ENCODE data around the gene IL1A. TPM values are rescaled to one million over a fixed set of nuclear protein-coding genes. Genes with fewer than 3 reads are reported as not detected.
A peak's percentile ranks its signal among the peaks of the same experiment; 100 is the strongest.

IL1A gene
- total RNA-seq, 1 experiment from 2014 or later: 0.42 TPM

- TF ChIP-seq E2F5 (CRISPR knock-in tag; IDR thresholded peaks at IDR 0.05): no peak
These were observed 15.9 kb downstream of the IL1A start (continued) for GRCh38 chr2:112768432-112768831.

- ATAC-seq (no peak), DNase-seq (ENCODE audit: low spot score) (no peak)
- Mint-ChIP-seq H3K27ac (no peak overlapping the region), H3K36me3 (no peaks in the 10 kb centered on the region), H3K9me3 (no peaks in the 10 kb centered on the region), H3K27me3 (ENCODE audit: low read depth) (no peaks in the 10 kb centered on the region), H3K4me3 (no peak overlapping the region), H3K4me1 (peaks cover 16% of the 10 kb centered on the region)
- ChIA-PET CTCF (no interaction called here), POLR2A (no interaction called here)
- TF ChIP-seq ZNF219 (CRISPR knock-in tag; IDR thresholded peaks at IDR 0.05; ENCODE audit: borderline replicate concordance): no peak
- TF ChIP-seq ZMAT4 (CRISPR knock-in tag; IDR thresholded peaks at IDR 0.05): no peak
- TF ChIP-seq CREM (CRISPR knock-in tag; IDR thresholded peaks at IDR 0.05): no peak
- TF ChIP-seq ZNF423 (CRISPR knock-in tag; IDR thresholded peaks at IDR 0.05): no peak
- TF ChIP-seq ATF2 (CRISPR knock-in tag; IDR thresholded peaks at IDR 0.05; ENCODE audit: borderline replicate concordance, low read depth): no peak
- no peak for TF ChIP-seq GABPB1 (CRISPR knock-in tag; IDR thresholded peaks at IDR 0.05)
- TF ChIP-seq USF2 (CRISPR knock-in tag; IDR thresholded peaks at IDR 0.05): no peak
- TF ChIP-seq ZNF317 (CRISPR knock-in tag; IDR thresholded peaks at IDR 0.05; ENCODE audit: borderline replicate concordance, low read depth): no peak
- TF ChIP-seq JUN (CRISPR knock-in tag; IDR thresholded peaks at IDR 0.05): no peak
- TF ChIP-seq FOXJ3 (CRISPR knock-in tag; IDR thresholded peaks at IDR 0.05; ENCODE audit: borderline replicate concordance): no peak
- TF ChIP-seq TEAD4 (CRISPR knock-in tag; IDR thresholded peaks at IDR 0.05): no peak
- no peak for TF ChIP-seq AFF4 (CRISPR knock-in tag; IDR thresholded peaks at IDR 0.05; ENCODE audit: borderline replicate concordance)
These were observed 16.5 kb downstream of the IL1A start for GRCh38 chr2:112767693-112768330.

GRCh38 chr2:112765251-112765650, 19.0 kb downstream of the IL1A start:
- Mint-ChIP-seq H3K27me3 (ENCODE audit: low read depth) (no peaks in the 10 kb centered on the region), H3K4me3 (peak overlapping the region; percentile 97), H3K9me3 (no peaks in the 10 kb centered on the region), H3K27ac (no peak overlapping the region), H3K36me3 (peaks cover 16% of the 10 kb centered on the region), H3K4me1 (peaks cover 23% of the 10 kb centered on the region)
- ChIA-PET POLR2A (no interaction called here), CTCF (interaction anchor here (0.6 to 3.3 kb wide), 3 partner anchors 16 to 176 kb away, joined by 4 to 21 read pairs (median 17); no protein-coding TSS in a partner anchor)
- ATAC-seq (no peak), DNase-seq (ENCODE audit: low spot score) (no peak)
- TF ChIP-seq CTCF (IDR thresholded peaks at IDR 0.05): no peak
- TF ChIP-seq AFF4 (CRISPR knock-in tag; IDR thresholded peaks at IDR 0.05; ENCODE audit: borderline replicate concordance): no peak
- TF ChIP-seq PRRX2 (CRISPR knock-in tag; IDR thresholded peaks at IDR 0.05): no peak
- TF ChIP-seq ATF3 (CRISPR knock-in tag; conservative IDR thresholded peaks at IDR 0.05): no peak
- no peak for TF ChIP-seq ZNF317 (CRISPR knock-in tag; IDR thresholded peaks at IDR 0.05; ENCODE audit: borderline replicate concordance, low read depth)
- no peak for TF ChIP-seq ZSCAN18 (CRISPR knock-in tag; IDR thresholded peaks at IDR 0.05)

Measured in WTC11 (cell line).